Body of pancreas (tissue), 4 donors: ENCODE data around the gene OR5B21. TPM values are rescaled to one million over a fixed set of nuclear protein-coding genes. Genes with fewer than 3 reads are reported as not detected.

Experiments
- ATAC-seq: fragments of 150-250 bp; one replicate; pipeline ENCODE4 v1.9.1; 2016
- DNase-seq, 4 donors: peaks; one replicate each; pipeline ENCODE4 v3.0.0-alpha.2; 2019
- H3K27ac ChIP-seq, 4 donors: fragments of 200-600 bp; sonication (generic); 1 replicate in 3 of 4; 2 replicates in 1 of 4; pipeline versions ENCODE4 v1.5.1 to v1.6.1; 2016 to 2019; ENCODE audit warnings: mild to moderate bottlenecking in 1 of 4, mixed read lengths in 1 of 4, moderate library complexity in 1 of 4
- H3K27me3 ChIP-seq, 2 donors: fragments of 200-600 bp; sonication (generic); one replicate each; pipeline ENCODE4 v1.6.0; 2016; ENCODE audit warnings: mild to moderate bottlenecking in 1 of 2
- H3K36me3 ChIP-seq, 2 donors: fragments of 200-600 bp; sonication (generic); replicated peaks in 1 of 2; 2 replicates each; pipeline ENCODE4 v1.5.1; 2016; ENCODE audit warnings: low read depth in 2 of 2; ENCODE audit not compliant: insufficient read depth in 1 of 2
- H3K4me1 ChIP-seq: fragments of 200-600 bp; sonication (generic); one replicate; pipeline ENCODE4 v1.6.0; 2016
- H3K4me3 ChIP-seq, 2 donors: fragments of 200-600 bp; sonication (generic); 1 replicate in 1 of 2; 2 replicates in 1 of 2; pipeline ENCODE4 v1.5.1; 2016 to 2019
- H3K9me3 ChIP-seq, 3 donors: fragments of 200-600 bp; sonication (generic); 1 replicate in 2 of 3; 2 replicates in 1 of 3; pipeline ENCODE4 v1.5.1; 2016
- CTCF ChIP-seq, 7 experiments: fragments of 450-650 bp in 4 of 7; fragments of 200-600 bp in 3 of 7; sonication (generic) in 3 of 7; IDR thresholded peaks; one replicate each; pipeline ENCODE4 v1.5.1; 2016 to 2019; ENCODE audit warnings: antibody characterized with exemption in 7 of 7
- POLR2A ChIP-seq, 3 donors: fragments of 450-650 bp; IDR thresholded peaks; one replicate each; pipeline ENCODE4 v1.6.1; 2016; ENCODE audit warnings: antibody characterized with exemption in 3 of 3, mild to moderate bottlenecking in 2 of 3
- WGBS, 2 donors: methylation state at CpG; one replicate each; pipeline ENCODE4 v1.1.5; 2017; 5-methylcytosine and 5-hydroxymethylcytosine counted together
- intact Hi-C: fragments of 100-400 bp; cut with DNase I; formaldehyde crosslinking; loops from one replicate; pipeline ENCODE4 v1.15.1; 2023
- total RNA-seq, 2 donors: library from RNA; depleted of rRNA; stranded (reverse); fragments of >200 nt; gene quantifications; one replicate each; pipeline ENCODE4 v1.1.0, GENCODE V29; 2016

Gene OR5B21
- total RNA-seq, 2 donors from 2014 or later, result not detected

- Histone ChIP-seq H3K4me3 (no peak overlapping the region), H3K27ac (no peak overlapping the region), H3K9me3 (no peaks in the 10 kb centered on the region), H3K27me3 (no peaks in the 10 kb centered on the region), H3K36me3 (no peaks in the 10 kb centered on the region), H3K4me1 (peaks cover 6% of the 10 kb centered on the region)
- ATAC-seq (peak; percentile 83), DNase-seq (peak; percentile 38 to 58 (median 49))
- 26 to 28% methylated on average over 5 of the region's 5 CpGs for WGBS, 2 donors
- intact Hi-C loops, result no loop called here
- TF ChIP-seq CTCF (IDR thresholded peaks at IDR 0.05), result peak; percentile 28 to 72 (median 68)
- no peak for TF ChIP-seq POLR2A (IDR thresholded peaks at IDR 0.05)
Observed at GRCh38 chr11:58513747-58514367, 6.0 kb upstream of the OR5B21 start.

GRCh38 chr11:58511636-58512035 lies 3.7 kb upstream of the OR5B21 start:
- Histone ChIP-seq H3K27ac (no peak overlapping the region), H3K27me3 (no peaks in the 10 kb centered on the region), H3K4me3 (no peak overlapping the region), H3K4me1 (peaks cover 6% of the 10 kb centered on the region), H3K9me3 (no peaks in the 10 kb centered on the region), H3K36me3 (no peaks in the 10 kb centered on the region)
- intact Hi-C loops, result no loop called here
- TF ChIP-seq POLR2A (IDR thresholded peaks at IDR 0.05) (no peak), CTCF (IDR thresholded peaks at IDR 0.05) (no peak)
- WGBS, 2 donors, result 70 to 77% methylated on average over 3 of the region's 3 CpGs
- DNase-seq (no peak), ATAC-seq (no peak)

- intact Hi-C loops, result no loop called here
- TF ChIP-seq CTCF (IDR thresholded peaks at IDR 0.05), result no peak
- no peak for TF ChIP-seq POLR2A (IDR thresholded peaks at IDR 0.05)
- H3K27me3 ChIP-seq, result no peaks in the 10 kb centered on the region
- H3K4me3 ChIP-seq, result no peak overlapping the region
- DNase-seq (no peak), ATAC-seq (no peak)
- peaks cover 6% of the 10 kb centered on the region for H3K4me1 ChIP-seq
- H3K9me3 ChIP-seq, result no peaks in the 10 kb centered on the region
- WGBS, 2 donors, result 23 to 48% methylated on average over 1 of the region's 1 CpG
- H3K36me3 ChIP-seq, result no peaks in the 10 kb centered on the region
- H3K27ac ChIP-seq, result no peak overlapping the region
Observed at GRCh38 chr11:58509748-58510147, 1.8 kb upstream of the OR5B21 start.

- TF ChIP-seq POLR2A (IDR thresholded peaks at IDR 0.05) (no peak), CTCF (IDR thresholded peaks at IDR 0.05) (no peak)
- no peak overlapping the region for H3K27ac ChIP-seq
- intact Hi-C loops, result no loop called here
Observed at GRCh38 chr11:58508814-58509213, 909 bp upstream of the OR5B21 start.

GRCh38 chr11:58507355-58507754 lies 550 bp downstream of the OR5B21 start:
- Histone ChIP-seq H3K4me1 (no peaks in the 10 kb centered on the region), H3K36me3 (no peaks in the 10 kb centered on the region), H3K27ac (no peak overlapping the region), H3K4me3 (no peak overlapping the region), H3K27me3 (no peaks in the 10 kb centered on the region), H3K9me3 (no peaks in the 10 kb centered on the region)
- no peak for DNase-seq
- TF ChIP-seq POLR2A (IDR thresholded peaks at IDR 0.05), result no peak
- no peak for TF ChIP-seq CTCF (IDR thresholded peaks at IDR 0.05)
- intact Hi-C loops, result no loop called here
- no peak for ATAC-seq
- 81% methylated on average over 4 of the region's 4 CpGs for WGBS, 2 donors

More at GRCh38 chr11:58508814-58509213, 909 bp upstream of the OR5B21 start:
- no peak overlapping the region for H3K4me3 ChIP-seq
- H3K36me3 ChIP-seq, result no peaks in the 10 kb centered on the region
- no peak for ATAC-seq
- peaks cover 4% of the 10 kb centered on the region for H3K4me1 ChIP-seq
- no peak for DNase-seq
- no peaks in the 10 kb centered on the region for H3K9me3 ChIP-seq
- no peaks in the 10 kb centered on the region for H3K27me3 ChIP-seq
